ENCODE measurements around the gene FUT4. TPM values are rescaled to one million over a fixed set of nuclear protein-coding genes. Genes with fewer than 3 reads are reported as not detected.

The FUT4 gene
- total RNA-seq, 4 donors from 2014 or later, result 4.7 to 9.9 (median 8.9) TPM

DNA sequence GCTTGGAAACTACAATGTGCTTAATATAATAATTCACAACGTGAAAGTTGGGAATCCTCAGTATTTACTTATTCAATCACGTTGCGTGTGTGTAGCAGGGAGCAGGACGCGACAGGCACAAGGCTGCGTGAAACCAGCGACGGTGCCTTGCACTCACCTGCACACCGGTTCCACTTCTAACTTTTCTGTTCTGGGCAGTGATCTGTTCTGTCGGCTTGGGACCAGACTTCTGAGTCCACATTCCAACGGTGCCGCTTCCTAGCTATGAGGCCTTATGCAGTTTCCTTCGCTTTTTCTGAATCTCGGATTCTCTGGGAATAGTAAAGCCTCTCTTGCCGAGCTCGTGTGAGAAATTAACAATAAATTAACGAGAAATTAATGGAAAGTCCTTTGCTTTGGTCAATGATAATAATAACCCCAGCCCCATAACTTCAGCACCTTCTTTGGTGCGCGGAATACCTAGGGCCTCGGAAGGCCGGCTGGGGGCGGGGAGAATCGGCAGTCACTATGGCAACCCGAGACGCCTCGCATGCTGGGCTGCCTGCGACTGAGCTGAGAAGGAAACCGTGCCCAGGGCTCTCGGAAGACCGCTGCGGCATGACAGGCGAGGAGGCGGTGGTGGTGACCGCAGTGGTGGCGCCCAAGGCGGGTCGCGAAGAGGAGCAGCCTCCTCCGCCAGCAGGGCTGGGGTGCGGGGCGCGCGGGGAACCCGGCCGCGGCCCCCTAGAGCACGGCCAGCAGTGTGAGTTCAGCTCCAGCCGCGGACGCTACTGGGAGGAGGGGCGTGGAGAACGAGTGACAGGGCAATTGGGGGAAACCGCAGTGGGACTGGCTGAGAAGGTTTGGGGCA, 31.6 kb upstream of the FUT4 start, which contains the start of gene C11orf97:
Gene C11orf97, plus strand, starts transcription at position 530 of the 850 bp plus-strand sequence. Its CDS starts 68 bp downstream, at position 598.
- TF ChIP-seq, protein P1, sequence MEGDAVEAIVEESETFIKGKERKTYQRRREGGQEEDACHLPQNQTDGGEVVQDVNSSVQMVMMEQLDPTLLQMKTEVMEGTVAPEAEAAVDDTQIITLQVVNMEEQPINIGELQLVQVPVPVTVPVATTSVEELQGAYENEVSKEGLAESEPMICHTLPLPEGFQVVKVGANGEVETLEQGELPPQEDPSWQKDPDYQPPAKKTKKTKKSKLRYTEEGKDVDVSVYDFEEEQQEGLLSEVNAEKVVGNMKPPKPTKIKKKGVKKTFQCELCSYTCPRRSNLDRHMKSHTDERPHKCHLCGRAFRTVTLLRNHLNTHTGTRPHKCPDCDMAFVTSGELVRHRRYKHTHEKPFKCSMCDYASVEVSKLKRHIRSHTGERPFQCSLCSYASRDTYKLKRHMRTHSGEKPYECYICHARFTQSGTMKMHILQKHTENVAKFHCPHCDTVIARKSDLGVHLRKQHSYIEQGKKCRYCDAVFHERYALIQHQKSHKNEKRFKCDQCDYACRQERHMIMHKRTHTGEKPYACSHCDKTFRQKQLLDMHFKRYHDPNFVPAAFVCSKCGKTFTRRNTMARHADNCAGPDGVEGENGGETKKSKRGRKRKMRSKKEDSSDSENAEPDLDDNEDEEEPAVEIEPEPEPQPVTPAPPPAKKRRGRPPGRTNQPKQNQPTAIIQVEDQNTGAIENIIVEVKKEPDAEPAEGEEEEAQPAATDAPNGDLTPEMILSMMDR (IDR thresholded peaks at IDR 0.05; ENCODE audit: low read depth), result no peak

- TF ChIP-seq, protein P1 (IDR thresholded peaks at IDR 0.05; ENCODE audit: low read depth), result no peak
These were observed 30.6 kb upstream of the FUT4 start for GRCh38 chr11:94513091-94513490.

GRCh38 chr11:94515398-94515797, 28.3 kb upstream of the FUT4 start:
- TF ChIP-seq, protein P1 (IDR thresholded peaks at IDR 0.05; ENCODE audit: low read depth), result no peak

DNA sequence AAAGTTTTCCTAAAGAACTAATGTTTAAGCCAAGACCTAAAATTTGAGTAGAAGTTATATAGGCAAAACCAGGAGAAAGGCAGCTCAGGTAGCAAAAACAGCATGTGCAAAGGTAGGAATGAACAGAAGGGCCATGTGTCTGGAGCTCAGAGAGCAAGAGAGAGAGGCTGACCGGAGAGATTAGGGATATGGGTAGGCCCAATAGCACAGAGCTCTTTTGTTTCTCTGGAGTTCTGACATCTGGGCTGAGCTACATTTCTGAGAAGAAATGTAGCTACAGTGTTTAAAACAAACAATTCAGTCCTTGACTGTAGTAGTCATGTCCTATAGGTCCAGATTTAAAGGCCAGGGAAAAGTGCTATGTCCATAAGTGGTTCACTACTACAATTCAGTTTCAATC, 27.0 kb upstream of the FUT4 start:
- TF ChIP-seq, protein P1 (IDR thresholded peaks at IDR 0.05; ENCODE audit: low read depth), result no peak

DNA sequence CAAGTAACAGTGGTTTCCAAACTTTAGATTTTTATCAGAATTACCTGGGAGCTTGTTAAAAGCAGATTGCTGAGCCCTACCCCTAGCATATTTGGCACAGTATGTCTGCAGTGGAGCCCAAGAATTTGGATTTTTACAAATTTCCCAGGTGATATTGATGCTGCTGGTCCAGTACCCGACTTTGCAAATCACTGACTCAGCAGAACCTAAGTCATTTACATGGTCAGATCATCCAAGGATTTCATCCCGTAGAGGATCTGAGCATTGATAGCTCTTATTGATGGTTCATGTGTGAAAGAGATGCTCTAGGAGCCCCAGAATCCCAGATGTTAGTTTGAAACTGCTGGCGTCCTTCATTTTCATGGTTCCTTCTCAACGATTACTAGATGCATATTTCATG, 25.4 kb upstream of the FUT4 start:
- TF ChIP-seq, protein P1 (IDR thresholded peaks at IDR 0.05; ENCODE audit: low read depth), result no peak

GRCh38 chr11:94519478-94520084, 24.1 kb upstream of the FUT4 start:
- TF ChIP-seq, protein P1 (IDR thresholded peaks at IDR 0.05; ENCODE audit: low read depth), result no peak

DNA sequence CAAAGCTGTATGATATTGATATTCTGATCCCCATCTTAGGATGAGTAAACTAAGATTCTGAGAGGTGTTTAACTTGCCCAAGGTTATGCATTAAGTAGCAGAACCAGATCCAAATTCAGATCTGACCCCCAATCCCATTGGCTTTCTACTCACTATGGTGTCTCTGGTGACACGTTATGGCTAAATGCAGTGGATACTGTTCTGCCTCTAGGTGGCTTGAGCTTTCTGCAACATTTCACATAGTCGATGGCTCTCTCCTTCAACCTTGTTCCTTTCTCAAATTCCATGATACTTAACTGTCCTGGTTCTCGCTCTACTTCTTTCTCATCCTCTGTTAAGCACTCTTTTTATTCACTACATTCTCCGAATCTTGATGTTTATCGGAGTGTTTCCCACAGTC, 22.0 kb upstream of the FUT4 start:
- TF ChIP-seq, protein P1 (IDR thresholded peaks at IDR 0.05; ENCODE audit: low read depth), result no peak

Data from subcutaneous adipose tissue (tissue), 4 donors.